Body of pancreas (tissue), 4 donors: ENCODE results near the gene LIMS1. TPM values are rescaled to one million over a fixed set of nuclear protein-coding genes. Genes with fewer than 3 reads are reported as not detected.

Experiments
- ATAC-seq: fragments of 150-250 bp; one replicate; pipeline ENCODE4 v1.9.1; 2016
- DNase-seq, 4 donors: peaks; one replicate each; pipeline ENCODE4 v3.0.0-alpha.2; 2019
- H3K27ac ChIP-seq, 4 donors: fragments of 200-600 bp; sonication (generic); 1 replicate in 3 of 4; 2 replicates in 1 of 4; pipeline versions ENCODE4 v1.5.1 to v1.6.1; 2016 to 2019; ENCODE audit warnings: mild to moderate bottlenecking in 1 of 4, mixed read lengths in 1 of 4, moderate library complexity in 1 of 4
- H3K27me3 ChIP-seq, 2 donors: fragments of 200-600 bp; sonication (generic); one replicate each; pipeline ENCODE4 v1.6.0; 2016; ENCODE audit warnings: mild to moderate bottlenecking in 1 of 2
- H3K36me3 ChIP-seq, 2 donors: fragments of 200-600 bp; sonication (generic); replicated peaks in 1 of 2; 2 replicates each; pipeline ENCODE4 v1.5.1; 2016; ENCODE audit warnings: low read depth in 2 of 2; ENCODE audit not compliant: insufficient read depth in 1 of 2
- H3K4me1 ChIP-seq: fragments of 200-600 bp; sonication (generic); one replicate; pipeline ENCODE4 v1.6.0; 2016
- H3K4me3 ChIP-seq, 2 donors: fragments of 200-600 bp; sonication (generic); 1 replicate in 1 of 2; 2 replicates in 1 of 2; pipeline ENCODE4 v1.5.1; 2016 to 2019
- H3K9me3 ChIP-seq, 3 donors: fragments of 200-600 bp; sonication (generic); 1 replicate in 2 of 3; 2 replicates in 1 of 3; pipeline ENCODE4 v1.5.1; 2016
- CTCF ChIP-seq, 7 experiments: fragments of 450-650 bp in 4 of 7; fragments of 200-600 bp in 3 of 7; sonication (generic) in 3 of 7; IDR thresholded peaks; one replicate each; pipeline ENCODE4 v1.5.1; 2016 to 2019; ENCODE audit warnings: antibody characterized with exemption in 7 of 7
- POLR2A ChIP-seq, 3 donors: fragments of 450-650 bp; IDR thresholded peaks; one replicate each; pipeline ENCODE4 v1.6.1; 2016; ENCODE audit warnings: antibody characterized with exemption in 3 of 3, mild to moderate bottlenecking in 2 of 3
- WGBS, 2 donors: methylation state at CpG; one replicate each; pipeline ENCODE4 v1.1.5; 2017; 5-methylcytosine and 5-hydroxymethylcytosine counted together
- intact Hi-C: fragments of 100-400 bp; cut with DNase I; formaldehyde crosslinking; loops from one replicate; pipeline ENCODE4 v1.15.1; 2023
- total RNA-seq, 2 donors: library from RNA; depleted of rRNA; stranded (reverse); fragments of >200 nt; gene quantifications; one replicate each; pipeline ENCODE4 v1.1.0, GENCODE V29; 2016

Gene LIMS1
- total RNA-seq, 2 donors from 2014 or later = 19.1 to 28.3 TPM

DNA sequence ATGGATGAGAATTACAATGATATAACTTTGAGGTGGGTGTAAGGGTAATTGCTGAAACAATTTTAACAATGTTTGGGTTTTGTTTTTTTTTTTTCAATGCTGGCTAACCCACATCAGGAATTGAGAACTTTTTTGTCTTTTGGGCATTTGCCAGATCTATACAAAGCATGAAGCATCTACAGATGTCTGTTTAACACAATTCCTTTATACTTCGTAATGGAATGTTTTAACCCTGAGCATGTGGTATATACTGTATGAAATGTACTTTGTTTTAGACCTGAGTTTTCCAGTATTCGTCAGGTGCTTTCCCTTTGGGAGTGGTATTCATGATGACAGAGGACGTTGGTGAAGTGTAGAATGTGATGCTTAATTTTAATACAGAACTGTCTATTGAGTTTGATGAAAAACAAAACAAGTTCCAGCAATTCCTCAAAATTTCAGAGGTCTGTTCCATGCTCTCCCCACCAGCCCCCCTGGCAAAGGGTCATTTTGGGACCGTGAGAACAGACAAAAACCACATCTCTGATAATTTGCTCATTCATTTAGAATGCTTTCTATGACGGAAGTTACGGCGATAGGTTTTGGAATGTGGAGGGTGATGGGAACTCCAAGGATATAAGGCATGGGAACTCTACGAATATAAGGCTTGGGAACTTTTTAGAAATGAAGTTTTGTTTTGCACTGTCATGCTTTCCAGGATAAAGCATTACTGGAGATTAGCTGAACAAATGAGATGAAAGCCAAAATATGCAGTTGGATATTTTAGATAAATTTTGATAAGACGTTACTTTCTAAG, 14.1 kb downstream of the LIMS1 start:
- DNase-seq (no peak), ATAC-seq (no peak)
- no peak for TF ChIP-seq POLR2A (IDR thresholded peaks at IDR 0.05)
- no peak for TF ChIP-seq CTCF (IDR thresholded peaks at IDR 0.05)
- no peaks in the 10 kb centered on the region for H3K9me3 ChIP-seq
- H3K4me1 ChIP-seq = peaks cover 13% of the 10 kb centered on the region
- H3K4me3 ChIP-seq = no peak overlapping the region
- intact Hi-C loops = no loop called here
- H3K36me3 ChIP-seq = no peaks in the 10 kb centered on the region
- H3K27ac ChIP-seq = no peak overlapping the region
- WGBS, 2 donors = 66 to 67% methylated on average over 9 of the region's 9 CpGs
- H3K27me3 ChIP-seq = no peaks in the 10 kb centered on the region

DNA sequence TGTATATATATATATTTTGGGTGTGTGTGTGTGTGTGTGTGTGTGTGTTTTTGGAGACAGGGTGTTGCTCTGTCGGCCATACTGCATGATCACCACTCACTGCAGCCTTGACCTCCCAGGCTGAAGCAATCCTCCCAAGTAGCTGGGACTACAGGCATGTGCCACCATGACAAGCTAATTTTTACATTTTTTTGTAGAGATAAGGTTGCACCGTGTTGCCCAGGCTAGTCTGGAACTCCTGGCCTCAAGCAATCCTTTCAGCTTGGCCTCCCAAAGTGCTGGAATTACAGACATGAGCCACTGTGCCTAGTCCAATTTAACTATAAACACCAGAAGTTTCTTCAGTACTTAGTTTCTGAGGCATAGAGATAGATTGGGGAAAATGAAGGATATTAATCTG, 18.3 kb downstream of the LIMS1 start:
- Histone ChIP-seq H3K27ac (no peak overlapping the region), H3K4me3 (no peak overlapping the region), H3K27me3 (no peaks in the 10 kb centered on the region), H3K9me3 (no peaks in the 10 kb centered on the region), H3K4me1 (peaks cover 33% of the 10 kb centered on the region), H3K36me3 (no peaks in the 10 kb centered on the region)
- WGBS, 2 donors = 51% methylated on average over 2 of the region's 2 CpGs
- no peak for DNase-seq
- ATAC-seq = peak; percentile 14
- no peak for TF ChIP-seq POLR2A (IDR thresholded peaks at IDR 0.05)
- no peak for TF ChIP-seq CTCF (IDR thresholded peaks at IDR 0.05)
- intact Hi-C loops = no loop called here

GRCh38 chr2:108553209-108553919, 19.1 kb downstream of the LIMS1 start:
- no peak for TF ChIP-seq CTCF (IDR thresholded peaks at IDR 0.05)
- TF ChIP-seq POLR2A (IDR thresholded peaks at IDR 0.05) = no peak
- 64 to 68% methylated on average over 7 of the region's 7 CpGs for WGBS, 2 donors
- Histone ChIP-seq H3K27me3 (no peaks in the 10 kb centered on the region), H3K9me3 (no peaks in the 10 kb centered on the region), H3K4me1 (peaks cover 32% of the 10 kb centered on the region), H3K4me3 (no peak overlapping the region), H3K36me3 (no peaks in the 10 kb centered on the region), H3K27ac (peak overlapping the region in 1 of 4 donors; percentile 11)
- DNase-seq = no peak
- intact Hi-C loops = no loop called here
- peak; percentile 35 for ATAC-seq

- no peak overlapping the region for H3K4me3 ChIP-seq
- no peaks in the 10 kb centered on the region for H3K9me3 ChIP-seq
- H3K27me3 ChIP-seq = no peaks in the 10 kb centered on the region
- peak overlapping the region in 1 of 4 donors; percentile 56 for H3K27ac ChIP-seq
- 18 to 32% methylated on average over 4 to 5 of the region's 5 CpGs for WGBS, 2 donors
- DNase-seq = peak; percentile 30 to 70 (median 42)
- TF ChIP-seq POLR2A (IDR thresholded peaks at IDR 0.05) = no peak
- TF ChIP-seq CTCF (IDR thresholded peaks at IDR 0.05) = no peak
- ATAC-seq = peak; percentile 64
- intact Hi-C loops = no loop called here
- H3K4me1 ChIP-seq = peaks cover 32% of the 10 kb centered on the region
- no peaks in the 10 kb centered on the region for H3K36me3 ChIP-seq
Observed at GRCh38 chr2:108554528-108554927, 20.3 kb downstream of the LIMS1 start.
